ENCODE results near the gene KRT71.

DNA sequence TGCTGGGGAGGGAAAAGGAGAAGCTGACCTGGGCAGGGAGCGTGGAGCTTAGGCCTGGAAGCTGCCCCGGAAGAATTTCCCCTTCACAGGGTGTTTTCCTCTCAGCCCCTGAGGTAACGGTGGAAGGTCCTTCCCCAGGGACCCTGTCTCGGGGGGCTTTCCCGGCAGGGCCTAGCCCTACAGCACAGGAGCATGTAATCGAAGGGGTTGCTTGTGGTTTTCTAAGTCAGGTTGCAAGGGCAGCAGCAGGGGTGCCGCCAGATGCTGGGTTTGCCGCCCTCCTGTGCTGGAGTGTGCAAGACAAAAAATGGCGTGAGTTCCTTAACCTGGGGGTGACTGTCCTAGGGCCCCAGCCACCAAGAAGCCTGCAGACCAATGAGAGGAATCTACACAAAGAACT is 22.3 kb upstream of the KRT71 start:
- TF ChIP-seq CTCF (IDR thresholded peaks at IDR 0.05; ENCODE audit: poor library complexity, severe bottlenecking) (no peak), EZH2 (IDR thresholded peaks at IDR 0.05; ENCODE audit: borderline replicate concordance, insufficient read depth, low read length, poor library complexity, severe bottlenecking) (no peak), POLR2AphosphoS5 (IDR thresholded peaks at IDR 0.05) (no peak), EP300 (conservative IDR thresholded peaks at IDR 0.05; ENCODE audit: poor library complexity, severe bottlenecking) (no peak), TAF1 (IDR thresholded peaks at IDR 0.05; ENCODE audit: low read depth) (no peak)
- TF ChIP-seq, protein P1, sequence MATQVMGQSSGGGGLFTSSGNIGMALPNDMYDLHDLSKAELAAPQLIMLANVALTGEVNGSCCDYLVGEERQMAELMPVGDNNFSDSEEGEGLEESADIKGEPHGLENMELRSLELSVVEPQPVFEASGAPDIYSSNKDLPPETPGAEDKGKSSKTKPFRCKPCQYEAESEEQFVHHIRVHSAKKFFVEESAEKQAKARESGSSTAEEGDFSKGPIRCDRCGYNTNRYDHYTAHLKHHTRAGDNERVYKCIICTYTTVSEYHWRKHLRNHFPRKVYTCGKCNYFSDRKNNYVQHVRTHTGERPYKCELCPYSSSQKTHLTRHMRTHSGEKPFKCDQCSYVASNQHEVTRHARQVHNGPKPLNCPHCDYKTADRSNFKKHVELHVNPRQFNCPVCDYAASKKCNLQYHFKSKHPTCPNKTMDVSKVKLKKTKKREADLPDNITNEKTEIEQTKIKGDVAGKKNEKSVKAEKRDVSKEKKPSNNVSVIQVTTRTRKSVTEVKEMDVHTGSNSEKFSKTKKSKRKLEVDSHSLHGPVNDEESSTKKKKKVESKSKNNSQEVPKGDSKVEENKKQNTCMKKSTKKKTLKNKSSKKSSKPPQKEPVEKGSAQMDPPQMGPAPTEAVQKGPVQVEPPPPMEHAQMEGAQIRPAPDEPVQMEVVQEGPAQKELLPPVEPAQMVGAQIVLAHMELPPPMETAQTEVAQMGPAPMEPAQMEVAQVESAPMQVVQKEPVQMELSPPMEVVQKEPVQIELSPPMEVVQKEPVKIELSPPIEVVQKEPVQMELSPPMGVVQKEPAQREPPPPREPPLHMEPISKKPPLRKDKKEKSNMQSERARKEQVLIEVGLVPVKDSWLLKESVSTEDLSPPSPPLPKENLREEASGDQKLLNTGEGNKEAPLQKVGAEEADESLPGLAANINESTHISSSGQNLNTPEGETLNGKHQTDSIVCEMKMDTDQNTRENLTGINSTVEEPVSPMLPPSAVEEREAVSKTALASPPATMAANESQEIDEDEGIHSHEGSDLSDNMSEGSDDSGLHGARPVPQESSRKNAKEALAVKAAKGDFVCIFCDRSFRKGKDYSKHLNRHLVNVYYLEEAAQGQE (IDR thresholded peaks at IDR 0.05; ENCODE audit: borderline replicate concordance), result no peak
